ENCODE results near the gene IL12A.

IL12A gene

GRCh38 chr3:160044121-160044520 lies 55.5 kb downstream of the IL12A start:
- no peak for DNase-seq (ENCODE audit: low read depth in 1 of 2, low spot score in 1 of 2)
- H3K27ac ChIP-seq (replicated peaks), result no peak overlapping the region
- no peak for TF ChIP-seq CTCF (IDR thresholded peaks at IDR 0.05; ENCODE audit: insufficient read depth, low read length)
- TF ChIP-seq POLR2AphosphoS5 (IDR thresholded peaks at IDR 0.05; ENCODE audit: low read depth), result no peak
- no peak for TF ChIP-seq SPI1 (IDR thresholded peaks at IDR 0.05; ENCODE audit: borderline replicate concordance, low read depth)
- TF ChIP-seq GABPA (IDR thresholded peaks at IDR 0.05; ENCODE audit: low read depth), result no peak
- TF ChIP-seq REST (IDR thresholded peaks at IDR 0.05; ENCODE audit: insufficient replicate concordance, low read depth), result no peak
- no peak overlapping the region for H3K4me3 ChIP-seq (replicated peaks; ENCODE audit: insufficient read depth, low read length)
- peaks cover 4% of the 10 kb centered on the region for H3K27me3 ChIP-seq (ENCODE audit: insufficient read depth, poor library complexity, severe bottlenecking)
